H9 (cell line): Measurements from ENCODE around the gene PTPRQ. TPM values are rescaled to one million over a fixed set of nuclear protein-coding genes. Genes with fewer than 3 reads are reported as not detected.

Experiments used
- DNase-seq: peaks from one replicate; pipeline ENCODE4 v3.0.0-alpha.2; 2017
- H2AFZ ChIP-seq: one replicate; pipeline ENCODE4 v1.6.1; 2013; ENCODE audit warnings: mild to moderate bottlenecking, low read length, control low read depth, moderate library complexity
- H2AK5ac ChIP-seq: 2 replicates; pipeline ENCODE4 v1.6.1; 2013; ENCODE audit warnings: low read length, control low read depth, mixed read lengths; ENCODE audit not compliant: insufficient read length
- H2BK120ac ChIP-seq: one replicate; pipeline ENCODE4 v1.6.1; 2013; ENCODE audit warnings: low read depth, mild to moderate bottlenecking, low read length, control low read depth, inconsistent platforms; ENCODE audit not compliant: poor library complexity, severe bottlenecking
- H2BK12ac ChIP-seq: 2 replicates; pipeline ENCODE4 v1.6.1; 2013; ENCODE audit warnings: low read length, control low read depth, mixed read lengths, low read depth; ENCODE audit not compliant: insufficient read length
- H2BK15ac ChIP-seq: 2 replicates; pipeline ENCODE4 v1.6.1; 2013; ENCODE audit warnings: low read depth, low read length, control low read depth
- H2BK20ac ChIP-seq: one replicate; pipeline ENCODE4 v1.6.1; 2013; ENCODE audit warnings: low read depth, mild to moderate bottlenecking, low read length, control low read depth, inconsistent platforms; ENCODE audit not compliant: poor library complexity, severe bottlenecking
- H2BK5ac ChIP-seq: 2 replicates; pipeline ENCODE4 v1.6.1; 2013; ENCODE audit warnings: low read length, control low read depth, mixed read lengths; ENCODE audit not compliant: insufficient read length
- H3K14ac ChIP-seq: 2 replicates; pipeline ENCODE4 v1.6.1; 2013; ENCODE audit warnings: low read length, control low read depth; ENCODE audit not compliant: insufficient read depth
- H3K18ac ChIP-seq: 2 replicates; pipeline ENCODE4 v1.6.1; 2013; ENCODE audit warnings: low read depth, mild to moderate bottlenecking, mixed read lengths, low read length, control low read depth; ENCODE audit not compliant: insufficient read length
- H3K23ac ChIP-seq: 2 replicates; pipeline ENCODE4 v1.6.1; 2013; ENCODE audit warnings: low read length, control low read depth, mixed read lengths, low read depth; ENCODE audit not compliant: insufficient read length
- H3K23me2 ChIP-seq: 2 replicates; pipeline ENCODE4 v1.6.1; 2013; ENCODE audit warnings: low read depth, mild to moderate bottlenecking, mixed read lengths, low read length, control low read depth; ENCODE audit not compliant: insufficient read length, poor library complexity, severe bottlenecking
- H3K27ac ChIP-seq: 2 replicates; pipeline ENCODE4 v1.5.1; 2013; ENCODE audit warnings: low read length, control low read depth, mixed read lengths, low read depth; ENCODE audit not compliant: insufficient read length
- H3K27me3 ChIP-seq: 2 replicates; pipeline ENCODE4 v1.6.1; 2013; ENCODE audit warnings: low read length, control low read depth, inconsistent platforms; ENCODE audit not compliant: insufficient read depth
- H3K4ac ChIP-seq: 2 replicates; pipeline ENCODE4 v1.6.1; 2013; ENCODE audit warnings: low read depth, mild to moderate bottlenecking, control low read depth, inconsistent platforms, low read length, moderate library complexity
- H3K4me1 ChIP-seq: 2 replicates; pipeline ENCODE4 v1.6.1; 2013; ENCODE audit warnings: low read length, control low read depth, inconsistent platforms; ENCODE audit not compliant: insufficient read depth
- H3K4me2 ChIP-seq: 2 replicates; pipeline ENCODE4 v1.6.1; 2013; ENCODE audit warnings: low read length, control low read depth, mixed read lengths; ENCODE audit not compliant: insufficient read length, insufficient read depth
- H3K56ac ChIP-seq: 2 replicates; pipeline ENCODE4 v1.6.1; 2013; ENCODE audit warnings: low read depth, mild to moderate bottlenecking, mixed read lengths, low read length, control low read depth; ENCODE audit not compliant: insufficient read length
- H3K79me1 ChIP-seq: 2 replicates; pipeline ENCODE4 v1.6.1; 2013; ENCODE audit warnings: low read depth, mild to moderate bottlenecking, moderate library complexity, low read length, control low read depth, inconsistent platforms; ENCODE audit not compliant: insufficient read depth, poor library complexity, severe bottlenecking
- H3K79me2 ChIP-seq: 2 replicates; pipeline ENCODE4 v1.6.1; 2013; ENCODE audit warnings: low read length, control low read depth, inconsistent platforms; ENCODE audit not compliant: insufficient read depth
- H3K9ac ChIP-seq: 2 replicates; pipeline ENCODE4 v1.6.1; 2013; ENCODE audit warnings: low read length, control low read depth, mixed read lengths; ENCODE audit not compliant: insufficient read length; ENCODE audit errors: extremely low read depth
- H3K9me3 ChIP-seq: one replicate; pipeline ENCODE4 v1.6.1; 2013; ENCODE audit warnings: low read depth, low read length, inconsistent platforms; ENCODE audit not compliant: control insufficient read depth
- H3T11ph ChIP-seq: one replicate; pipeline ENCODE4 v1.6.1; 2013; ENCODE audit warnings: mild to moderate bottlenecking, low read length, control low read depth, inconsistent platforms
- H4K20me1 ChIP-seq: one replicate; pipeline ENCODE4 v1.6.1; 2013; ENCODE audit not compliant: control insufficient read depth, insufficient read length, insufficient read depth
- H4K5ac ChIP-seq: 2 replicates; pipeline ENCODE4 v1.6.1; 2013; ENCODE audit warnings: low read depth, mild to moderate bottlenecking, mixed read lengths, low read length, control low read depth; ENCODE audit not compliant: insufficient read length
- H4K8ac ChIP-seq: replicated peaks from 2 replicates; pipeline ENCODE4 v1.6.1; 2013; ENCODE audit warnings: low read length, control low read depth, mixed read lengths, low read depth; ENCODE audit not compliant: insufficient read length
- H4K91ac ChIP-seq: 2 replicates; pipeline ENCODE4 v1.6.1; 2013; ENCODE audit warnings: low read depth, mild to moderate bottlenecking, moderate library complexity, mixed read lengths, low read length, control low read depth; ENCODE audit not compliant: insufficient read length
- H3K27ac Mint-ChIP-seq, 3 experiments: 2 replicates in 2 of 3; 3 replicates in 1 of 3; pipeline ENCODE4 v1.8.0; 2020 to 2021; ENCODE audit warnings: mixed read lengths in 3 of 3, mild to moderate bottlenecking in 1 of 3, moderate library complexity in 1 of 3
- H3K27me3 Mint-ChIP-seq: 2 replicates; pipeline ENCODE4 v1.8.0; 2021; ENCODE audit warnings: low read depth, mild to moderate bottlenecking, moderate library complexity, mixed read lengths
- H3K36me3 Mint-ChIP-seq, 3 experiments: 2 replicates in 2 of 3; 3 replicates in 1 of 3; pipeline ENCODE4 v1.8.0; 2020 to 2021; ENCODE audit warnings: low read depth in 3 of 3, mixed read lengths in 3 of 3; ENCODE audit not compliant: insufficient read depth in 1 of 3
- H3K4me1 Mint-ChIP-seq, 2 experiments: 2 replicates each; pipeline ENCODE4 v1.8.0; 2020; ENCODE audit warnings: mixed read lengths in 2 of 2
- H3K4me3 Mint-ChIP-seq, 2 experiments: 2 replicates in 1 of 2; 3 replicates in 1 of 2; pipeline ENCODE4 v1.8.0; 2020 to 2021; ENCODE audit warnings: mild to moderate bottlenecking in 2 of 2, mixed read lengths in 2 of 2, moderate library complexity in 1 of 2
- H3K9me3 Mint-ChIP-seq, 2 experiments: 2 replicates in 1 of 2; 3 replicates in 1 of 2; pipeline ENCODE4 v1.8.0; 2020; ENCODE audit warnings: mild to moderate bottlenecking in 2 of 2, mixed read lengths in 2 of 2, moderate library complexity in 1 of 2
- CTCF ChIP-seq: fragments of 200-600 bp; sonication (generic); conservative IDR thresholded peaks from 3 replicates; pipeline ENCODE4 v1.8.0; 2021; ENCODE audit warnings: antibody characterized with exemption, mild to moderate bottlenecking
- WGBS: extraction: QIAGEN DNeasy Blood & Tissue Kit; methylation state at CpG from one replicate; pipeline ENCODE4 v1.1.7; 2013; ENCODE audit warnings: missing lambda C conversion rate, low lambda C conversion rate, mixed read lengths; ENCODE audit not compliant: insufficient read length; ENCODE audit errors: extremely low coverage; 5-methylcytosine and 5-hydroxymethylcytosine counted together
- total RNA-seq: library from RNA; stranded (reverse); gene quantifications from 2 replicates; pipeline ENCODE4 v1.2.1, GENCODE V29; 2021

The PTPRQ gene
- total RNA-seq, 1 experiment from 2014 or later = not detected

- Mint-ChIP-seq H3K4me1 (peaks cover 3% of the 10 kb centered on the region in 2 experiments; a peak in 3 of 4 replicates), H3K27me3 (no peaks in the 10 kb centered on the region), H3K36me3 (no peaks in the 10 kb centered on the region), H3K27ac (no peak overlapping the region), H3K4me3 (no peak overlapping the region), H3K9me3 (no peaks in the 10 kb centered on the region)
- Histone ChIP-seq H3K27me3 (no peaks in the 10 kb centered on the region), H3K4me2 (no peak overlapping the region), H2BK20ac (no peak overlapping the region), H3K4me1 (no peaks in the 10 kb centered on the region), H2BK120ac (no peak overlapping the region), H2AK5ac (no peak overlapping the region), H4K20me1 (no peaks in the 10 kb centered on the region), H3K56ac (no peak overlapping the region), H3K9ac (no peak overlapping the region), H3T11ph (no peak overlapping the region), H4K91ac (no peak overlapping the region), H3K79me1 (no peaks in the 10 kb centered on the region), H3K18ac (no peak overlapping the region), H2BK5ac (no peak overlapping the region), H2BK15ac (no peak overlapping the region), H2BK12ac (no peak overlapping the region), H3K4ac (no peak overlapping the region), H2AFZ (no peak overlapping the region), H3K27ac (no peak overlapping the region), H3K9me3 (no peaks in the 10 kb centered on the region), H3K23me2 (no peaks in the 10 kb centered on the region), H3K79me2 (no peaks in the 10 kb centered on the region), H3K23ac (no peak overlapping the region), H4K5ac (no peak overlapping the region), H4K8ac (no peak overlapping the region), H3K14ac (no peak overlapping the region)
- DNase-seq = no peak
- WGBS = no CpG with 5 or more reads among the region's 2 CpGs
- TF ChIP-seq CTCF = no peak
Observed at GRCh38 chr12:80432061-80432460, 12.0 kb upstream of the PTPRQ start.
